A549 (cell line): ENCODE results near the gene SCG2.

Experiments used
- CHD4 ChIP-seq: fragments of 200-600 bp; sonication (generic); IDR thresholded peaks from 2 replicates; pipeline ENCODE4 v1.6.1; 2016; ENCODE audit warnings: antibody characterized with exemption, mild to moderate bottlenecking, borderline replicate concordance
- CTCF ChIP-seq: fragments of >200 bp; sonication (Bioruptor Twin); formaldehyde crosslinking; IDR thresholded peaks from 3 replicates; pipeline ENCODE4 v1.5.1; 2016
- ELK1 ChIP-seq: fragments of 150-350 bp; IDR thresholded peaks from 2 replicates; pipeline ENCODE4 v1.6.1; 2014; ENCODE audit warnings: low read depth, mild to moderate bottlenecking, low read length
- EP300 ChIP-seq, 2 experiments: fragments of >200 bp; sonication (Bioruptor Twin); formaldehyde crosslinking; IDR thresholded peaks; 2 replicates in 1 of 2; 3 replicates in 1 of 2; pipeline ENCODE4 v1.6.1; 2016 to 2017
- FOSB ChIP-seq: fragments of 250-450 bp; sonication (Bioruptor Pico); IDR thresholded peaks from 2 replicates; pipeline ENCODE4 v1.5.0; 2020; ENCODE audit warnings: mild to moderate bottlenecking, moderate library complexity
- POLR2A ChIP-seq: IDR thresholded peaks from 2 replicates; pipeline ENCODE4 v1.6.1; 2012; ENCODE audit warnings: mild to moderate bottlenecking, low read length
- POLR2AphosphoS2 ChIP-seq: conservative IDR thresholded peaks from 2 replicates; pipeline ENCODE4 v1.6.1; 2012; ENCODE audit warnings: low read length, improper control_type of control experiment, inconsistent platforms
- RNF2 ChIP-seq: fragments of 200-600 bp; sonication (generic); IDR thresholded peaks from 2 replicates; pipeline ENCODE4 v1.6.1; 2016; ENCODE audit warnings: low read depth, mild to moderate bottlenecking, antibody characterized with exemption, moderate library complexity, borderline replicate concordance

GRCh38 chr2:223578846-223579245, 23.3 kb downstream of the SCG2 start:
- TF ChIP-seq POLR2A (no peak), POLR2AphosphoS2 (no peak), CHD4 (no peak), CTCF (no peak), RNF2 (no peak), EP300 (IDR thresholded peaks at IDR 0.05) (no peak), ELK1 (no peak), FOSB (CRISPR knock-in tag) (no peak)
